HepG2 (cell line): ENCODE measurements around the gene TWF1. TPM values are rescaled to one million over a fixed set of nuclear protein-coding genes. Genes with fewer than 3 reads are reported as not detected.

Experiments
- ATAC-seq: fragments of 200-7000 bp; cut with Tn5 transposase; 3 replicates; pipeline ENCODE4 v1.9.1; 2020; ENCODE audit warnings: mild to moderate bottlenecking, moderate library complexity
- BruUV-seq: library from RNA; stranded (reverse); fragments of 400-500 nt; replicated peaks from 2 replicates; lab custom pipeline; 2021; lab: Mats Ljungman, UMichigan
- CTCF ChIA-PET: fragments of 300-600 bp; formaldehyde crosslinking; extraction: SDS; loops from one replicate; lab custom pipeline; 2021; ENCODE audit warnings: low total read pairs, inconsistent platforms, low intra/inter-chr PET ratio; lab: Yijun Ruan, JAX
- POLR2A ChIA-PET: fragments of 350-600 bp; sonication (Branson Sonifier 250); formaldehyde crosslinking; loops from one replicate; lab custom pipeline; 2020; ENCODE audit warnings: antibody characterized with exemption, inconsistent platforms; lab: Yijun Ruan, JAX
- DNase-seq: peaks from one replicate; pipeline ENCODE4 v3.0.0-alpha.2; 2015; ENCODE audit warnings: low spot score
- FAIRE-seq: peaks from 3 replicates; lab custom pipeline; 2011; peaks lifted over from hg19 to GRCh38; lab: Jason Lieb, UNC
- H2AFZ ChIP-seq: one replicate; pipeline ENCODE4 v1.6.1; 2011; ENCODE audit warnings: low read length, inconsistent platforms
- H3K27ac ChIP-seq: fragments of 300-600 bp; 3 replicates; pipeline ENCODE4 v1.8.0; 2011; ENCODE audit warnings: mixed run types, mild to moderate bottlenecking, mixed read lengths, low read length, inconsistent platforms; ENCODE audit not compliant: insufficient read depth; ENCODE audit errors: extremely low read length
- H3K27me3 ChIP-seq, 2 experiments: fragments of 200-600 bp in 1 of 2; 2 replicates in 1 of 2; 3 replicates in 1 of 2; pipeline versions ENCODE4 v1.6.0 to v1.8.0; 2011; ENCODE audit warnings: low read length in 2 of 2, mild to moderate bottlenecking in 2 of 2, moderate library complexity in 2 of 2, inconsistent platforms in 1 of 2; ENCODE audit not compliant: insufficient read depth in 2 of 2, control insufficient read depth in 1 of 2
- H3K36me3 ChIP-seq, 2 experiments: fragments of 200-600 bp in 1 of 2; replicated peaks in 1 of 2; 2 replicates in 1 of 2; 3 replicates in 1 of 2; pipeline versions ENCODE4 v1.5.1 to v1.8.0; 2011; ENCODE audit warnings: low read length in 2 of 2, inconsistent platforms in 1 of 2; ENCODE audit not compliant: insufficient read depth in 2 of 2, control insufficient read depth in 1 of 2
- H3K4me1 ChIP-seq: 2 replicates; pipeline ENCODE4 v1.5.1; 2012; ENCODE audit warnings: low read length, inconsistent platforms; ENCODE audit not compliant: insufficient read depth
- H3K4me2 ChIP-seq: 2 replicates; pipeline ENCODE4 v1.6.0; 2011; ENCODE audit warnings: low read depth, low read length, inconsistent platforms
- H3K4me3 ChIP-seq, 3 experiments: fragments of 200-600 bp in 1 of 3; sonication (generic), shearing (Covaris generic) in 1 of 3; replicated peaks in 1 of 3; 2 replicates each; pipeline ENCODE4 v1.5.1; 2011 to 2016; ENCODE audit warnings: low read length in 3 of 3, inconsistent platforms in 2 of 3, low read depth in 2 of 3, mild to moderate bottlenecking in 2 of 3, control low read depth in 1 of 3, mixed read lengths in 1 of 3; ENCODE audit not compliant: insufficient read depth in 1 of 3
- H3K79me2 ChIP-seq: one replicate; pipeline ENCODE4 v1.6.1; 2011; ENCODE audit warnings: low read length, inconsistent platforms; ENCODE audit not compliant: insufficient read depth
- H3K9ac ChIP-seq: 2 replicates; pipeline ENCODE4 v1.6.0; 2011; ENCODE audit warnings: mild to moderate bottlenecking, low read depth, low read length, inconsistent platforms; ENCODE audit not compliant: insufficient read depth
- H3K9me3 ChIP-seq: 2 replicates; pipeline ENCODE4 v1.5.1; 2012; ENCODE audit warnings: mild to moderate bottlenecking, low read length
- H4K20me1 ChIP-seq: 2 replicates; pipeline ENCODE4 v1.6.0; 2011; ENCODE audit warnings: inconsistent platforms, mild to moderate bottlenecking, low read length, moderate library complexity; ENCODE audit not compliant: insufficient read depth
- GATAD1 ChIP-seq: IDR thresholded peaks from 2 replicates; pipeline ENCODE4 v1.6.1; 2016; ENCODE audit warnings: missing genetic modification reagents, missing compliant biosample characterization
- MEIS2 ChIP-seq: sonication (generic); formaldehyde crosslinking; IDR thresholded peaks from 2 replicates; pipeline ENCODE4 v1.9.0; 2021; ENCODE audit warnings: mild to moderate bottlenecking, missing genetic modification reagents
- PRMT3 ChIP-seq: sonication (generic); formaldehyde crosslinking; IDR thresholded peaks from 2 replicates; pipeline ENCODE4 v1.8.1; 2022; ENCODE audit warnings: low read depth, mild to moderate bottlenecking, moderate library complexity, missing genetic modification reagents, borderline replicate concordance
- ZFX ChIP-seq: sonication (generic); formaldehyde crosslinking; IDR thresholded peaks from 2 replicates; pipeline ENCODE4 v1.4.0; 2020; ENCODE audit warnings: mild to moderate bottlenecking, low read depth, missing genetic modification reagents, moderate library complexity
- ZNF337 ChIP-seq: sonication (generic); formaldehyde crosslinking; IDR thresholded peaks from 2 replicates; pipeline ENCODE4 v1.5.1; 2020; ENCODE audit warnings: missing genetic modification reagents, low read depth, mild to moderate bottlenecking, borderline replicate concordance
- ZNF629 ChIP-seq: sonication (generic); formaldehyde crosslinking; conservative IDR thresholded peaks from 2 replicates; pipeline ENCODE4 v1.5.0; 2020; ENCODE audit warnings: missing genetic modification reagents
- ZNF646 ChIP-seq: sonication (generic); formaldehyde crosslinking; IDR thresholded peaks from 2 replicates; pipeline ENCODE4 v1.9.0; 2021; ENCODE audit warnings: mild to moderate bottlenecking, missing genetic modification reagents
- ZSCAN20 ChIP-seq: sonication (generic); formaldehyde crosslinking; IDR thresholded peaks from 2 replicates; pipeline ENCODE4 v1.4.0; 2020; ENCODE audit warnings: missing genetic modification reagents, mild to moderate bottlenecking, borderline replicate concordance
- WGBS: methylation state at CpG from one replicate; pipeline ENCODE4 v1.1.6; 2017; ENCODE audit warnings: low lambda C conversion rate; 5-methylcytosine and 5-hydroxymethylcytosine counted together
- in situ Hi-C: cut with HindIII; loops from 2 replicates; pipeline ENCODE4 v1.10.0; 2017; ENCODE audit warnings: low pct_unique_long_range_greater_than_20kb; ENCODE audit not compliant: extremely low pct_ligation_motif_present
- intact Hi-C: fragments of 100-400 bp; cut with micrococcal nuclease; formaldehyde crosslinking; loops from one replicate; pipeline ENCODE4 v1.10.0; 2022; ENCODE audit not compliant: unreplicated experiment
- polyA plus RNA-seq, 8 experiments: library from polyadenylated mRNA; depleted of rRNA in 3 of 8; stranded (reverse) in 7 of 8; unstranded in 1 of 8; fragments of >200 nt; fragmentation: Illumina TruSeq in 4 of 8; extraction: Trizol in 4 of 8; gene quantifications; 2 replicates each; pipeline versions ENCODE4 v1.2.1 to v1.2.3, GENCODE V29; 2011 to 2016; ENCODE audit warnings: low read depth in 4 of 8, missing spikeins in 1 of 8, mixed read lengths in 1 of 8; ENCODE audit not compliant: insufficient read depth in 1 of 8
- total RNA-seq, 5 experiments: library from RNA; depleted of rRNA; stranded (reverse); fragments of >200 nt; fragmentation: Illumina TruSeq; extraction: Trizol; gene quantifications; 2 replicates each; pipeline ENCODE4 v1.2.3, GENCODE V29; 2016; ENCODE audit warnings: low read depth in 1 of 5
- TF ChIP-seq, protein P1 (sequence below): IDR thresholded peaks from 2 replicates; pipeline ENCODE4 v1.6.1; 2016; ENCODE audit warnings: missing biosample characterization, missing genetic modification reagents, low read depth

Gene TWF1
- total and polyA plus RNA-seq, 2 of the 13 experiments (the other 11 are each of a cell fraction or from before 2014, with no cell fraction given), result 32.3 to 85.5 TPM

GRCh38 chr12:43797561-43798217, 8.4 kb downstream of the TWF1 start:
- no peak overlapping the region for H3K27ac ChIP-seq
- H4K20me1 ChIP-seq, result no peaks in the 10 kb centered on the region
- TF ChIP-seq ZSCAN20 (no peak), PRMT3 (CRISPR knock-in tag) (no peak), ZNF337 (CRISPR knock-in tag) (no peak), ZNF629 (CRISPR knock-in tag) (no peak), GATAD1 (CRISPR knock-in tag) (no peak), ZFX (CRISPR knock-in tag) (no peak), ZNF646 (CRISPR knock-in tag) (no peak), MEIS2 (CRISPR knock-in tag) (no peak)
- TF ChIP-seq, protein P1, sequence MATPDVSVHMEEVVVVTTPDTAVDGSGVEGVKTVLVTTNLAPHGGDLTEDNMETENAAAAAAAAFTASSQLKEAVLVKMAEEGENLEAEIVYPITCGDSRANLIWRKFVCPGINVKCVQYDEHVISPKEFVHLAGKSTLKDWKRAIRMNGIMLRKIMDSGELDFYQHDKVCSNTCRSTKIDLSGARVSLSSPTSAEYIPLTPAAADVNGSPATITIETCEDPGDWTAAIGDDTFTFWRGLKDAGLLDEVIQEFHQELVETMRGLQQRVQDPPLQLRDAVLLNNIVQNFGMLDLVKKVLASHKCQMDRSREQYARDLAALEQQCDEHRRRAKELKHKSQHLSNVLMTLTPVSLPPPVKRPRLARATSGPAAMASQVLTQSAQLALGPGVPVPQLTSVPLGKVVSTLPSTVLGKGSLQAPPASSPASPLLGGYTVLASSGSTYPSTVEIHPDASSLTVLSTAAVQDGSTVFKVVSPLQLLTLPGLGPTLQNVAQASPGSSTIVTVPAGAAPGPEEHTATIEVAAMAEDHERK (CRISPR knock-in tag), result no peak
- no peak for FAIRE-seq
- no peak overlapping the region for H2AFZ ChIP-seq
- ChIA-PET POLR2A (interaction anchor here (2.4 kb wide), 1 partner anchor 8 kb away, joined by 7 read pairs; the partner anchor contains the start of gene TWF1), CTCF (no interaction called here)
- no peak overlapping the region for H3K4me2 ChIP-seq
- ATAC-seq, result no peak
- no peak overlapping the region for H3K9ac ChIP-seq
- DNase-seq, result no peak
- H3K27me3 ChIP-seq, result no peaks in the 10 kb centered on the region; a peak in 1 of 5 replicates
- BruUV-seq, result no TSS peak
- in situ Hi-C loops (no loop called here), intact Hi-C loops (no loop called here)
- H3K36me3 ChIP-seq, result peaks cover 0 to 42% of the 10 kb centered on the region in 2 experiments; a peak in 4 of 5 replicates
- no peaks in the 10 kb centered on the region for H3K79me2 ChIP-seq
- no peaks in the 10 kb centered on the region for H3K9me3 ChIP-seq
- peaks cover 13% of the 10 kb centered on the region for H3K4me1 ChIP-seq
- H3K4me3 ChIP-seq, result no peak overlapping the region
- WGBS, result 97% methylated on average over 4 of the region's 4 CpGs
